Measurements from ENCODE around the gene ZNF469. TPM values are rescaled to one million over a fixed set of nuclear protein-coding genes. Genes with fewer than 3 reads are reported as not detected.

Gene ZNF469
- total and polyA plus RNA-seq, 9 of the 15 experiments (the other 6 are each of a cell fraction or from before 2014, with no cell fraction given): 0.01 to 0.04 TPM; not detected in 7

DNA sequence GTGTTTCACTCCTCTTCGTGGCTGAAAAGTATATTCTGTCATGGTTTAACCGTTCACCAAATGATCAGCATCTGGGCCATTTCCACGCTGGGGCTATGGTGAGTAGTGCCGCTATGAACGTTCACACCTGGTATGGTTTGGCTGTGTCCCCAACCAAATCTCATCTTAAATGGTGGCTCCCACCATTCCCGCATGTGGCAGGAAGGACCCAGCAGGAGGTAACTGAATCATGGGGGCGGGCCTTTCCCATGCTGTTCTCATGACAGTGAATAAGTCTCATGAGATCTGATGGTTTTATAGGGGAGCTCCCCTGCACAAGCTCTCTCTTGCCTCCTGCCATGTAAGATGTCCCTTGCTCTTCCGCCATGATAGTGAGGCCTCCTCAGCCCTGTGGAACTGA lies 45.7 kb upstream of the ZNF469 start:
- in situ Hi-C loops (cut with MboI) (no loop called here), intact Hi-C loops (cut with micrococcal nuclease) (no loop called here)
- no peak overlapping the region for H3K4me2 ChIP-seq (ENCODE audit: insufficient read depth, low read length)
- H3K9me1 ChIP-seq (ENCODE audit: control insufficient read depth, insufficient read depth, low read length): peaks cover 3% of the 10 kb centered on the region
- 79% methylated on average over 8 of the region's 8 CpGs for WGBS (ENCODE audit: insufficient coverage, low coverage, missing lambda C conversion rate)
- 0 out of 2 replicates have a peak, but pooled peaks have one; percentile 25 for TF ChIP-seq ZNF431 (CRISPR knock-in tag; IDR thresholded peaks at IDR 0.05)
- TF ChIP-seq NFYB (IDR thresholded peaks at IDR 0.05; ENCODE audit: extremely low read depth, insufficient read length): no peak
- no peak overlapping the region for H3K4me3 ChIP-seq
- DNase-seq (ENCODE audit: extremely low read depth in 1 of 4, low spot score in 3 of 4): no peak
- H3K9ac ChIP-seq (ENCODE audit: insufficient read depth in 1 of 2, low read depth in 2 of 2, low read length in 2 of 2): no peak overlapping the region
- FAIRE-seq: no peak
- H3K4me1 ChIP-seq (replicated peaks in 1 of 2; ENCODE audit: control insufficient read depth in 2 of 2, insufficient read depth in 2 of 2, low read length in 2 of 2): peaks cover 24 to 67% of the 10 kb centered on the region in 2 experiments
- no peak overlapping the region for H3K27ac ChIP-seq (ENCODE audit: extremely low read depth, low read depth, low read length)
- H3K79me2 ChIP-seq (ENCODE audit: control insufficient read depth, insufficient read depth, low read length): no peaks in the 10 kb centered on the region
- ATAC-seq: no peak
- no peaks in the 10 kb centered on the region for H3K36me3 ChIP-seq (ENCODE audit: control insufficient read depth, insufficient read depth, low read length)
- H3K27me3 ChIP-seq (ENCODE audit: control insufficient read depth in 2 of 2, insufficient read depth in 2 of 2, low read length in 2 of 2): no peaks in the 10 kb centered on the region
- peaks cover 10% of the 10 kb centered on the region for H3K9me3 ChIP-seq (replicated peaks; ENCODE audit: control insufficient read depth, insufficient read depth, low read depth, low read length)
- CTCF ChIA-PET (ENCODE audit: low intra/inter-chr PET ratio): no interaction called here
- POLR2A ChIA-PET: no interaction called here
- H4K20me1 ChIP-seq (replicated peaks; ENCODE audit: control insufficient read depth, insufficient read depth, low read length): no peaks in the 10 kb centered on the region
- no TSS peak for BruUV-seq (replicated peaks)
- no peak overlapping the region for H2AFZ ChIP-seq (ENCODE audit: low read depth, low read length)

DNA sequence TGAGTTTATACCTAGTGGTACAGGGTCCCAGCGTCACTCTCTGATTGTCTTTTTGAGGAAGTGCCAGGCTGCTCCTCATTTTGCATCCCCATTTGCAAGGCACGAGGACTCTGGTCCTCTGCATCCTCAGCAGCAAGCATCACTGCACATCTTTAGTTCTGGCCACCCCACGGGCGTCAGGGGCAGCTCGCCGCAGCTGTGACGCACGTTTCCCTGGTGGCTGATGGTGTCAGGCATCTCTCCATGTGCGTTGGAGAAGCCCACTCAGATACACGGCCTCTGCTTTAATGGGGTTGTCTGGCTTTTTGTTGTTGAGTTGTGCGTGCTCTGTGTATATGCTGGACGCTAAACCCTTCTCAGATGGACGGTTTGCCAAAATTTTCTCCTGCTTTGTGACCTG lies 45.2 kb upstream of the ZNF469 start:
- TF ChIP-seq ZNF217 (CRISPR knock-in tag; IDR thresholded peaks at IDR 0.05) (no peak), SPI1 (IDR thresholded peaks at IDR 0.05; ENCODE audit: borderline replicate concordance, low read depth, low read length) (peak; percentile 66; the same call in 1 of the 2 replicates)
- DNase-seq (ENCODE audit: extremely low read depth in 1 of 4, low spot score in 3 of 4): no peak
- no peak overlapping the region for H3K4me2 ChIP-seq (ENCODE audit: insufficient read depth, low read length)
- 0 out of 5 replicates have a peak, but pooled peaks cover 0 to under 1% of the 10 kb centered on the region in 2 experiments for H3K27me3 ChIP-seq (ENCODE audit: control insufficient read depth in 2 of 2, insufficient read depth in 2 of 2, low read length in 2 of 2)
- no peak overlapping the region for H3K27ac ChIP-seq (ENCODE audit: extremely low read depth, low read depth, low read length)
- no peaks in the 10 kb centered on the region for H3K79me2 ChIP-seq (ENCODE audit: control insufficient read depth, insufficient read depth, low read length)
- ChIA-PET CTCF (ENCODE audit: low intra/inter-chr PET ratio) (no interaction called here), POLR2A (no interaction called here)
- in situ Hi-C loops (cut with MboI): no loop called here
- H3K4me3 ChIP-seq: no peak overlapping the region
- peaks cover 10% of the 10 kb centered on the region for H3K9me3 ChIP-seq (replicated peaks; ENCODE audit: control insufficient read depth, insufficient read depth, low read depth, low read length)
- no peak overlapping the region for H2AFZ ChIP-seq (ENCODE audit: low read depth, low read length)
- 61% methylated on average over 13 of the region's 13 CpGs for WGBS (ENCODE audit: insufficient coverage, low coverage, missing lambda C conversion rate)
- H3K9ac ChIP-seq (ENCODE audit: insufficient read depth in 1 of 2, low read depth in 2 of 2, low read length in 2 of 2): no peak overlapping the region
- no peak for ATAC-seq
- peaks cover 19 to 62% of the 10 kb centered on the region in 2 experiments for H3K4me1 ChIP-seq (replicated peaks in 1 of 2; ENCODE audit: control insufficient read depth in 2 of 2, insufficient read depth in 2 of 2, low read length in 2 of 2)
- peaks cover 3% of the 10 kb centered on the region for H3K9me1 ChIP-seq (ENCODE audit: control insufficient read depth, insufficient read depth, low read length)
- FAIRE-seq: no peak
- intact Hi-C loops (cut with micrococcal nuclease): no loop called here
- BruUV-seq (replicated peaks): no TSS peak
- no peaks in the 10 kb centered on the region for H3K36me3 ChIP-seq (ENCODE audit: control insufficient read depth, insufficient read depth, low read length)
- no peaks in the 10 kb centered on the region for H4K20me1 ChIP-seq (replicated peaks; ENCODE audit: control insufficient read depth, insufficient read depth, low read length)

Data from K562 (cell line).